Measurements from ENCODE around the gene WFS1.

WFS1 gene

GRCh38 chr4:6290256-6290655, 20.6 kb downstream of the WFS1 start:
- Histone ChIP-seq H3K27me3 (replicated peaks) (no peaks in the 10 kb centered on the region), H3K36me3 (replicated peaks) (peaks cover 3% of the 10 kb centered on the region), H3K4me3 (ENCODE audit: low read depth, low read length) (no peak overlapping the region), H3K27ac (no peak overlapping the region)
- no peak for TF ChIP-seq CTCF (IDR thresholded peaks at IDR 0.05; ENCODE audit: low read depth, low read length, missing control alignments)
- no peak for DNase-seq
- in situ Hi-C loops (cut with HindIII; ENCODE audit: low pct_ligation_motif_present, low sequenced_read_pairs) = no loop called here

GRCh38 chr4:6290769-6291547, 21.3 kb downstream of the WFS1 start:
- no peak for DNase-seq
- no peak overlapping the region for H3K27ac ChIP-seq
- no peaks in the 10 kb centered on the region for H3K27me3 ChIP-seq (replicated peaks)
- TF ChIP-seq CTCF (IDR thresholded peaks at IDR 0.05; ENCODE audit: low read depth, low read length, missing control alignments) = no peak
- no peak overlapping the region for H3K4me3 ChIP-seq (ENCODE audit: low read depth, low read length)
- peaks cover 3% of the 10 kb centered on the region for H3K36me3 ChIP-seq (replicated peaks)
- in situ Hi-C loops (cut with HindIII; ENCODE audit: low pct_ligation_motif_present, low sequenced_read_pairs) = no loop called here

- Histone ChIP-seq H3K27ac (no peak overlapping the region), H3K4me3 (ENCODE audit: low read depth, low read length) (no peak overlapping the region), H3K27me3 (replicated peaks) (no peaks in the 10 kb centered on the region), H3K36me3 (replicated peaks) (peaks cover 3% of the 10 kb centered on the region)
- no peak for DNase-seq
- TF ChIP-seq CTCF (IDR thresholded peaks at IDR 0.05; ENCODE audit: low read depth, low read length, missing control alignments) = no peak
- in situ Hi-C loops (cut with HindIII; ENCODE audit: low pct_ligation_motif_present, low sequenced_read_pairs) = no loop called here
These were observed 22.2 kb downstream of the WFS1 start for GRCh38 chr4:6291784-6292297.

- H3K27me3 ChIP-seq (replicated peaks) = no peaks in the 10 kb centered on the region
- peaks cover 3% of the 10 kb centered on the region for H3K36me3 ChIP-seq (replicated peaks)
- in situ Hi-C loops (cut with HindIII; ENCODE audit: low pct_ligation_motif_present, low sequenced_read_pairs) = no loop called here
- DNase-seq = no peak
- H3K27ac ChIP-seq = no peak overlapping the region
- no peak for TF ChIP-seq CTCF (IDR thresholded peaks at IDR 0.05; ENCODE audit: low read depth, low read length, missing control alignments)
- H3K4me3 ChIP-seq (ENCODE audit: low read depth, low read length) = no peak overlapping the region
These were observed 22.9 kb downstream of the WFS1 start for GRCh38 chr4:6292376-6293096.

GRCh38 chr4:6293097-6293445, 23.4 kb downstream of the WFS1 start:
- in situ Hi-C loops (cut with HindIII; ENCODE audit: low pct_ligation_motif_present, low sequenced_read_pairs) = no loop called here
- H3K36me3 ChIP-seq (replicated peaks) = peaks cover 3% of the 10 kb centered on the region
- TF ChIP-seq CTCF (IDR thresholded peaks at IDR 0.05; ENCODE audit: low read depth, low read length, missing control alignments) = no peak
- no peaks in the 10 kb centered on the region for H3K27me3 ChIP-seq (replicated peaks)
- no peak overlapping the region for H3K4me3 ChIP-seq (ENCODE audit: low read depth, low read length)
- no peak overlapping the region for H3K27ac ChIP-seq
- DNase-seq = no peak

All from brain microvascular endothelial cell (primary cell).